Heart left ventricle (tissue), 16 donors: ENCODE measurements around the gene STAG1. TPM values are rescaled to one million over a fixed set of nuclear protein-coding genes. Genes with fewer than 3 reads are reported as not detected.

Experiments
- ATAC-seq, 4 donors: fragments of 200-7000 bp; cut with Tn5 transposase; one replicate each; pipeline ENCODE4 v1.9.1; 2020 to 2022; ENCODE audit warnings: moderate library complexity in 4 of 4, mild to moderate bottlenecking in 3 of 4, moderate number of reproducible peaks in 1 of 4
- DNase-seq, 5 donors: peaks; one replicate each; pipeline ENCODE4 v3.0.0-alpha.2; 2020
- H3K27ac ChIP-seq, 12 donors: fragments of 200-600 bp; sonication (generic) in 4 of 12; one replicate each; pipeline versions ENCODE4 v1.5.0 to v1.8.0; 2016 to 2022; ENCODE audit warnings: mild to moderate bottlenecking in 2 of 12
- H3K27me3 ChIP-seq, 9 donors: fragments of 200-600 bp; sonication (generic) in 2 of 9; one replicate each; pipeline versions ENCODE4 v1.5.1 to v1.8.0; 2016 to 2022; ENCODE audit warnings: mild to moderate bottlenecking in 3 of 9
- H3K36me3 ChIP-seq, 9 donors: fragments of 200-600 bp; sonication (generic) in 2 of 9; one replicate each; pipeline versions ENCODE4 v1.5.0 to v1.8.0; 2018 to 2022; ENCODE audit warnings: mild to moderate bottlenecking in 2 of 9
- H3K4me1 ChIP-seq, 12 donors: fragments of 200-600 bp; sonication (generic) in 4 of 12; one replicate each; pipeline versions ENCODE4 v1.5.0 to v1.8.0; 2016 to 2022; ENCODE audit warnings: mild to moderate bottlenecking in 3 of 12
- H3K4me3 ChIP-seq, 12 donors: fragments of 200-600 bp; sonication (generic) in 4 of 12; one replicate each; pipeline versions ENCODE4 v1.5.0 to v1.8.0; 2017 to 2022; ENCODE audit warnings: mild to moderate bottlenecking in 9 of 12, moderate library complexity in 4 of 12
- H3K9me3 ChIP-seq, 12 donors: fragments of 200-600 bp; sonication (generic) in 4 of 12; one replicate each; pipeline versions ENCODE4 v1.5.0 to v1.8.0; 2016 to 2022; ENCODE audit warnings: mild to moderate bottlenecking in 1 of 12
- CTCF ChIP-seq, 12 donors: fragments of 200-600 bp; sonication (generic) in 4 of 12; IDR thresholded peaks; one replicate each; pipeline versions ENCODE4 v1.5.0 to v1.8.0; 2018 to 2022; ENCODE audit warnings: antibody characterized with exemption in 12 of 12, mild to moderate bottlenecking in 5 of 12
- POLR2A ChIP-seq, 2 donors: fragments of 450-650 bp; IDR thresholded peaks; one replicate each; pipeline ENCODE4 v1.6.1; 2017; ENCODE audit warnings: antibody characterized with exemption in 2 of 2, mild to moderate bottlenecking in 2 of 2, moderate library complexity in 2 of 2
- WGBS, 4 donors: extraction: QIAGEN DNeasy Blood & Tissue Kit in 2 of 4; methylation state at CpG; one replicate each; pipeline versions ENCODE4 v1.1.5 to v1.1.7; 2013 to 2018; 5-methylcytosine and 5-hydroxymethylcytosine counted together
- intact Hi-C, 10 donors: fragments of 100-400 bp; cut with DNase I; formaldehyde crosslinking; loops; one replicate each; pipeline versions ENCODE4 v1.11.1 to v1.14.2; 2022
- polyA plus RNA-seq, 2 donors: library from polyadenylated mRNA; stranded (reverse); fragments of 200-250 nt; gene quantifications; one replicate each; pipeline ENCODE4 v1.2.3, GENCODE V29; 2013
- total RNA-seq, 9 donors: library from RNA; depleted of rRNA in 2 of 9; stranded (reverse); fragments of >200 nt in 2 of 9; fragmentation: NEBNext Ultra II Directional in 3 of 9; extraction: Animal tissue kit (Norgen Biotek cat#: 25700) in 3 of 9; gene quantifications; one replicate each; pipeline versions ENCODE4 v1.1.0 to v1.2.4, GENCODE V29; 2016 to 2023
- donor health status: ischemic (EF 13 %, LVEDD 7.1; RV severe dilation, severe dysfunction).
- donor health status: healthy with polysubstance abuse.
- donor health status: DM: no; HTN: yes; CAD: no.
- donor health status: DM: no; HTN: no; CAD: no.
- donor health status: ischemic (EF 25% LVEDD 6.9; RV normal size, moderate dysfunction).
- donor health status: ischemic (EF 25% LVEDD 5.7; RV mildly dilated, moderate dysfunction).
- donor health status: healthy.
- donor health status: DM: yes; HTN: yes; CAD: no.
- donor health status: ischemic (EF 35%, LVEDD 5.7; RV mildly dilated, moderate dysfunction).
- donor health status: nonischemic (EF 11% LVEDD 7.7; RV severe dilation, severe dysfunction).
- donor health status: DM: yes; HTN: yes; CAD: no.
- donor health status: PGD.
- donor health status: ischemic (EF 29% LVEDD 5.4; RV normal size, mild dysfunction).
- donor health status: nonischemic (EF 23%, LVEDD 6.1; RV moderate dilation, normal function).

The STAG1 gene
- total and polyA plus RNA-seq, 11 donors, result 7.2 to 23.4 (median 19.8) TPM

- DNase-seq, result no peak
- Histone ChIP-seq H3K9me3 (peaks cover 0 to 3% (median 0%) of the 10 kb centered on the region in 12 donors), H3K36me3 (no peaks in the 10 kb centered on the region), H3K27ac (no peak overlapping the region), H3K4me1 (peaks cover 0 to 32% (median 6%) of the 10 kb centered on the region in 12 donors), H3K27me3 (no peaks in the 10 kb centered on the region), H3K4me3 (no peak overlapping the region)
- 94 to 98% (median 96%) methylated on average over 3 of the region's 3 CpGs for WGBS, 4 donors
- intact Hi-C loops, result no loop called here
- ATAC-seq, result no peak
- no peak for TF ChIP-seq POLR2A (IDR thresholded peaks at IDR 0.05)
- no peak for TF ChIP-seq CTCF (IDR thresholded peaks at IDR 0.05)
Measured at GRCh38 chr3:136690599-136690998, 61.6 kb downstream of the STAG1 start.

- H3K27ac ChIP-seq, result no peak overlapping the region
- ATAC-seq (no peak), DNase-seq (no peak)
- 85 to 93% (median 92%) methylated on average over 1 of the region's 1 CpG for WGBS, 4 donors
- peaks cover 0 to 3% (median 0%) of the 10 kb centered on the region in 12 donors for H3K9me3 ChIP-seq
- peaks cover 0 to 17% (median under 1%) of the 10 kb centered on the region in 12 donors for H3K4me1 ChIP-seq
- H3K36me3 ChIP-seq, result no peaks in the 10 kb centered on the region
- intact Hi-C loops, result no loop called here
- no peaks in the 10 kb centered on the region for H3K27me3 ChIP-seq
- H3K4me3 ChIP-seq, result no peak overlapping the region
- TF ChIP-seq POLR2A (IDR thresholded peaks at IDR 0.05), result no peak
Measured at GRCh38 chr3:136685882-136686281, 66.3 kb downstream of the STAG1 start.

- WGBS, 4 donors, result 92 to 96% (median 95%) methylated on average over 3 of the region's 3 CpGs
- Histone ChIP-seq H3K27ac (no peak overlapping the region), H3K4me3 (no peak overlapping the region), H3K36me3 (no peaks in the 10 kb centered on the region), H3K27me3 (no peaks in the 10 kb centered on the region), H3K4me1 (no peaks in the 10 kb centered on the region), H3K9me3 (peaks cover 0 to 3% (median 0%) of the 10 kb centered on the region in 12 donors)
- DNase-seq (no peak), ATAC-seq (no peak)
- TF ChIP-seq POLR2A (IDR thresholded peaks at IDR 0.05) (no peak), CTCF (IDR thresholded peaks at IDR 0.05) (no peak)
- intact Hi-C loops, result no loop called here
Measured at GRCh38 chr3:136682740-136683312, 69.4 kb downstream of the STAG1 start.

- no peak for ATAC-seq
- no peaks in the 10 kb centered on the region for H3K27me3 ChIP-seq
- peaks cover 0 to 3% (median 0%) of the 10 kb centered on the region in 12 donors for H3K9me3 ChIP-seq
- H3K4me1 ChIP-seq, result peaks cover 0 to 22% (median 5%) of the 10 kb centered on the region in 12 donors
- H3K4me3 ChIP-seq, result no peak overlapping the region
- WGBS, 4 donors, result 94 to 99% (median 95%) methylated on average over 4 of the region's 4 CpGs
- no peaks in the 10 kb centered on the region for H3K36me3 ChIP-seq
- no peak overlapping the region for H3K27ac ChIP-seq
- TF ChIP-seq POLR2A (IDR thresholded peaks at IDR 0.05) (no peak), CTCF (IDR thresholded peaks at IDR 0.05) (no peak)
- no peak for DNase-seq
- intact Hi-C loops, result no loop called here
Measured at GRCh38 chr3:136678981-136679380, 73.2 kb downstream of the STAG1 start.

GRCh38 chr3:136676009-136676408 lies 76.2 kb downstream of the STAG1 start:
- DNase-seq (no peak), ATAC-seq (no peak)
- TF ChIP-seq CTCF (IDR thresholded peaks at IDR 0.05), result no peak
- TF ChIP-seq POLR2A (IDR thresholded peaks at IDR 0.05), result no peak
- H3K27ac ChIP-seq, result no peak overlapping the region
- no peaks in the 10 kb centered on the region for H3K27me3 ChIP-seq
- intact Hi-C loops, result no loop called here
- no peak overlapping the region for H3K4me3 ChIP-seq
- H3K4me1 ChIP-seq, result peaks cover 0 to 35% (median 12%) of the 10 kb centered on the region in 12 donors
- H3K36me3 ChIP-seq, result peaks cover 0 to 3% (median 0%) of the 10 kb centered on the region in 9 donors
- no peaks in the 10 kb centered on the region for H3K9me3 ChIP-seq
